Stimulated activated CD8-positive, alpha-beta memory T cell treated with anti-CD3 and anti-CD28 coated beads, Interleukin-12 subunit alpha, Interleukin-12 subunit beta, amount 100 ng/mL, for 1 hour (primary cell): Measurements from ENCODE around the gene REPS1.
"Not testable (repeated sequence)": the region's sequence is repeated elsewhere in the genome, so short reads cannot be mapped to it uniquely, and the experiment has no call there.

Experiments
- DNase-seq: peaks from one replicate; pipeline ENCODE4 v3.0.0-alpha.2; 2020; ENCODE audit warnings: low read depth

The REPS1 gene

DNA sequence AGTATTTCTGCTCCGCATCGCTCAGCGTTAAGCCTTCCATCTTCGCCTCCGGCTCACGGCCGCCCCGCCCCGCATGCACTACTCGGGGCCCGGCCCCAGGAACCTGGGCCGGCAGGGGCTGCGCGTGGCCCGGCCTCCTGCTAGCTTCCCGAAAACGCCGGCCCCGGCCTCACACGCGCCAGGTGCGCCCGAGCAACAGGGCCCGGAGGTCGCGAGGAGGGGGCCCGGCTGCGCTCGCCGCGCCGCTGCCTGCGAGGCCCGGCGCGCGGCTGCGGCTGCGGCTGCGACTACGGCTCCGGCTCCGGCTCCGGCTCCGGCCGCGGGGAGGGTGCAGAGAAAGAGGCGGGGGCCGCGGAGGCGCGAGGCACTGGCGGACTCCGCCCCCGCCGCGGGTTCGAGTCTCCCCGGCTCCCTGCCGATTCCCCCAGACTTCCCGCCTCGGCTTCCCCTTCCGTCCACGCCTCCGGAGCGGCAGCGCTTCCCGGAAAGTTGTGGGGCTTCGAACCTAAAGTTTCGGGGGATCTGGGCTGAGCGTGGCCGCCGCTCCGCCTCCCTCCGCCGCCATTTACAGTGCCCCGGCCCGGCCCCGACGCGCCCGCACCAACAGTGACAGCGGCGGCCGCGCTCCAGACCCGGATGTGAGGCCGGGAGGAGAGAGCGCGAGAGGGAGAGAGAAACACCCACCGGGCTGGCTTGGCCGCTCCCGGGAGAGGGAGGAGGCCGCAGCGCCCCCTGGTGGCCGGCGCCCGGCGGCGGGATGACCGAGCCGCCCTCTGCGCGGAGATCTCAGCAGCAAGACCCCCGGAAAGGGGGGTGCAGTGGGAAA, at the start of gene REPS1:
TSS of gene REPS1 (minus strand) at position 611 of the 826 bp plus-strand sequence. CDS start at position 40, 571 bp downstream.
- peak; percentile 85 for DNase-seq

DNA sequence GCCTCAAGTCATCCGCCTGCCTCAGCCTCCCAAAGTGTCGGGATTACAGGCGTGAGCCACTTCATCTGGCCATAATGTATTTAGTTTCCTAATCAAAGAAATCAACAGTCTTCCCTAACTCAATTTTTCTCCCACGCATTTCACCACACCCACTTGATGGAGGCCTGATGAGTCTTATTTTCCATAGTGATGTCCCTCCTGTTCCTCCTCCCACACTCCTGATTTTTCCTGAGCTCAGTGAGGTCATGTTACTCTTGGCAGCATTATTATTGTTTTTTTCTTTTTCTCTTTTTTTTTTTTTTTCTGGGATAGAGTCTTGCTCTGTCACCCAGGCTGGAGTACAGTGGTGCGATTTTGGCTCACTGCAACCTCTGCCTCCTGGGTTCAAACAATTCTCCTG, 49.4 kb upstream of the REPS1 start:
- no peak for DNase-seq

DNA sequence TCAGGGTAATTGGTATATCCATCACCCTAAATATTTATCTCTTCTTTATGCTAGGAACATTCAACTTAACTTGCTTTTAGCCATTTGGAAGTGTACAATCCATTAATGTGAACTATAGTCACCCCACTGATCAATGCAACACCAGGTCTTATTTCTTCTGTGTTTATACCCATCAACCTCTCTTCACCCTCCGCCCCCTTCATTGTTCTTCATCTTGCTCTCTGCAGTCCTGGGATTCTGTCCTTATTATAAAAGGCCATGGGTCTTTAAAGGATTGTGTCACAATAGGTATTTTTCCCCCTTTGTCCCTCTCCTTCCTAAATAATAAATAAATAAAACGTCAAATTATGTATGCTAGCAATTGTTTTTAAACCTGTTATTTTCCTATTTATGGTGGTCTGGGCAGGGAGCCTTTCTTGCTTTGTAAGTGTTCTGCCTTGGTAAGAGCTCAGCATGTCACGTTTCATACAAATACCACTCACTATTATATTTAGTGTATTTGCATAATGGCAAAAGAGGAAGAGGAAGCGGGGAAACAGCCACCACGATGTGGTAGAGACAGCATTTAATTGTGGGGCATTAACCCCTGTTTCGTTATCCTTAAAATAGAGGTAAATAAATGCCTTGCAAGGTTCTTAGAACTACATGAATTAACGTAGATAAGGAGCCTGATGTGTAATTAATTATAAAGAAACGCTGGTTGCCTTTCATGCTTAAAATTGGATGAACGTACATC, 42.3 kb upstream of the REPS1 start:
- no peak for DNase-seq

DNA sequence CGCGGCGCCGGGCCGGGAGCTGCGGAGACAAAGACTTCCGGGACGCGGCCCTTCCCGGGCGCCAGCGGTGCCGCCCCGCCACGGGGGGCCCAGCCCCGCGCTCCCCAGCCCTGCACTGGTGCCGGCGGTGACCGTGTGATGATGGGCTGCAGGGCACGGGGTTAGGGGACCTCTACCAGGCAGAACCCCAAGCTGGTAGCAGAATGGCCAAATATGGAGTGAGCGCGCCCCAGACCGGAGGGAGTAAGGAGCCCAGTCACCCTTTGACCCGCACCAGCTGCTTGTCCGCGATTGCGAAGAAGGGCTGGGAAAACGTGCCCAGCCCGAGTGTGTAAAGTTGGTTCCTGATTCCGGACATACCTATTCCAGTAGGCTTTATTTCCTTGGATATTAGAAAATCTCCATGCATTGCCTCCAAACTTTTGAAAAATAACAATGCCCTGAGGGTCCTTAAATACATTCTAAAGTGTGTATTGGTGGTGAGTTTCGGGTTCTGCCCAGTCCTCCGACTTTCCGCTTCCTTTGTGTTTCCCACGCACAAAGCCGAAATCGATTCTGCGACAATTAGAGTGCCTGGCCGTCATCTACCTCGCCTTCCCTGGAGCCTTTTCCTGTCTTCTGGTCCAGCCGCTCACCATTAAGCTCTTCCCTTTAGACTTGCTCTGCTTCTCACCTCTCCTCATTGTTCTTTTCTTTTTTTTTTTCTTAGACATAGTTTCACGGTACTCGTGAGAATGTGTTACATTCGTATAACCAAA, 41.6 kb upstream of the REPS1 start:
- no peak for DNase-seq

GRCh38 chr6:139028658-139029469, 40.8 kb upstream of the REPS1 start, which contains the start of gene ABRACL:
ABRACL (plus strand) TSS chr6:139028745; CDS start chr6:139034161, 5,416 bp downstream.
- DNase-seq = peak; percentile 48

- no peak for DNase-seq
These were observed 40.2 kb upstream of the REPS1 start for GRCh38 chr6:139028215-139028657.

- DNase-seq = no peak
These were observed 39.6 kb upstream of the REPS1 start for GRCh38 chr6:139027620-139028182.

DNA sequence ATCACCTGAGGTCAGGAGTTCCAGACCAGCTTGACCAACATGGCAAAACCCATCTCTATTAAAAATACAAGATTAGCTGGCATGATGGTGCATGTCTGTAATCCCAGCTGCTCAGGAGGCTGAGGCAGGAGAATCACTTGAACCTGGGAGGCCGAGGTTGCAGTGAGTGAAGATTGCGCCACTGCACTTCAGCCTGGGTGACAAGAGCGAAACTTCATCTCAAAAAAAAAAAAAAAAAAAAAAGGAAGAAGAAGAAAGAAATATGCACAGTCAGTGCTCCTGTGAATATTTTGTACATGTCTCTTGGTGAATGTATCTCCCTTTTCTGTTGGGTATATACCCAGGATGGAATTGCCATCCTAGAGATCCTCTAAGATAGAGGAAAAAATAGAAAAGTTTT, 37.4 kb upstream of the REPS1 start:
- DNase-seq = not testable (repeated sequence)

DNA sequence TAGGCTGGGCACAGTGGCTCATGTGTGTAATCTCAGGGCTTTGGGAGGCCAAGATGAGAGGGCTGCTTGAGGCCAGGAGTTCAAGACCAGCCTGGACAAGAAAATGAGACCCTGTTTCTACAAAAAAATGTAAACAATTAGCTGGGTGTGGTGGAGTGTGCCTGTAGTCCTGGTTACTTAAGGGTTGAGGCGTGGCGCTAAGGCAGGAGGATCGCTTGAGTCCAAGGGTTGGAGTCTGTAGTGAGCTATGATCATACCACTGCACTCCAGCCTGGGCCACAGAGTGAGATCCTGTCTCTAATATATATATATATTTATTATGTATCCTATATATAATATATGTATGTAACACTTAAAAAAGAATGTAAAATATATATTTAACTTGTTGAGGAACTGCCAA, 32.6 kb upstream of the REPS1 start:
- DNase-seq = no peak

DNA sequence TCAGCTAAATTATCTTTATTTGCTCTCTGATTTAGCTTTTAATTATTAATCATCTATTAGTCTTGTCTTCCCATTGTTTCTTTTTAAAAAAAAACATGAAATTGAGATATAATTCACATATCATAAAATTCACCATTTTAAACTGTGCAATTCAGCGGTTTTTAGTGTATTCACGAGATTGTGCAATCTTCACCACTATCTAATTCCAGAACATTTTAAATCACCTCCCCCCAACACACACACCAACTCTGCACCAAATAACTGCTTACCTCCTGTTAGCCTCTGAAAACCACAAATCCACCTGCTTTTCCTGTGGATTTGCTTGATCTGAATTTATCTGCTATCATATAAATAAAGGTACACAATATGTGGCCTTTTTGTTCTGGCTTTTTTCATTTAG, 31.7 kb upstream of the REPS1 start:
- DNase-seq = no peak

- no peak for DNase-seq
These were observed 29.2 kb upstream of the REPS1 start for GRCh38 chr6:139017227-139017626.

DNA sequence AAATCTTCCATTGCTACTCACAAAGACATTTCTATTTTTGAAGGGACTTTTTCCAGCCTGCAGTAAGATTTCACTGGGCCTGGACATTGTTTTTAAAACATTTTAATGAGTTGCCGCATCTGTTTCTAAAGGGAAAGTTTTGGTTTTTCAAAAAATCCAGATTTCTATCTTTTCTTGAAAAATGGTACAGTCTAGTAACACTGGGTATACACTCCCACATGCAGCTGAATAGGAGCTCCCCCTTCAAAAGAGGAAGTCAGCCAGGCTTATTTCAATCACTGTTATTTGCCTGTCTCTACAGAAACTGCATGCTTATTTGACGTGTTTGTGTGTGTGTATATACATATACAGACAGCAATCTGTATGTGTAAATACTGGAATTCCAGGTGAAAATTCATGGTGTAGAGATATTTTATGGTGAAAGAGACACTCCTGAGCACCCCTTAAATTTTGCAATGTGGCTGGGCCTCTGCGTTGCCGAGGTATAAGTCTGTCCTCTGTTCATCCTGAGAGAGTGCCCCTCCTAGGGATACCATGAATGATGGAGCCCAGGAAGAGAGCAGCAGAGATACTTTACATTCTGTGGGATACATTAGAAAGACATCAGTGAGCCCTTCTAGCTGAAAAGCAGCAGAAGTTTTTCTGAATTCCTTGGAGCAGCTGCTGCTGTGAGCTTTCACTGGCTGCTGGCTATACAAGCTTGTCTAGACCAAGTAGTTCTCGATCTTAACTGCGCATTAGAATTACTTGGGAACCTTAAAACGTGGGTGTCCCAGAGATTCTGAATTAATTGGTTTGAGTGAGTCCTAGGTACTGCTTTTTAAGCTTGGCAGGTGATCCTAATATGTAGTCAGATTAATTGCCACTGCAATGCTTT, 28.5 kb upstream of the REPS1 start:
- DNase-seq = no peak

DNA sequence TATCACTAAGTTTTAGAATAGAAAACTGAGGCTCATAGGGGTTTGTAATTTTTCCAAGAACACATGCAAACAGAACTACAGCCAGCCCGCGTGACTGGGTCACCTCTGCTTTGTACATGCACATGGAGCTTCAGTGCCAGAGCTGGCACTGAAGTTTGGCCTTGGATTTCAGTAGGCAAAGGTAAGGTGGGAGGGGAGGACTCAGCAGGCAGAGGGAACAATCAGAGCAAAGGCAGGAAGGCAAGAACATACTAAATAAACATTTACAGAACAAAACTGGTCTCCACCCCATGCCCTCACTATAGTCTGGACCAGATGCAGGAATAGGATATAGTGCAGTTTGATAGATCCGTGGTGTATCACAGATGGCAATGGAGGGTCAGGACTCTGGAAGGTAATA, 26.9 kb upstream of the REPS1 start:
- DNase-seq = no peak

GRCh38 chr6:139013185-139013800, 25.2 kb upstream of the REPS1 start:
- no peak for DNase-seq

DNA sequence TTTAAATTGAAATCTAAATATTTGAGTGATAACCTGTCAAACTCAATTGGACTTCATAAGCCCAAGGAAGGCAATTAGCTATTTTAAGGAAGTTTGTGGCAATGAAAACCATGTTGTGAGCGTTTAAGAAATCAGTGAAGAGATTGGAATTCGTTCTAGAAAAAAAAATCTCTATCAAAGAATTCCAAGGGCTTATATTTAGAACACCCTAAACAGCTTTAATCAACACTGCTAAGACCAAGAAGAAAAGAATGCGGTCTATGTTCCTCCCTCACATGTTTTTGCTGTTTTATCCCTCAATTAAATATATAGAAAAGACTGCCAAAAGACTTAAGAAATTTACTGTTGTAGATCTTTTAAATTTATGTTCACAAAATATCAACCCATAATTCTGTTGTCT, 23.9 kb upstream of the REPS1 start:
- DNase-seq = no peak

DNA sequence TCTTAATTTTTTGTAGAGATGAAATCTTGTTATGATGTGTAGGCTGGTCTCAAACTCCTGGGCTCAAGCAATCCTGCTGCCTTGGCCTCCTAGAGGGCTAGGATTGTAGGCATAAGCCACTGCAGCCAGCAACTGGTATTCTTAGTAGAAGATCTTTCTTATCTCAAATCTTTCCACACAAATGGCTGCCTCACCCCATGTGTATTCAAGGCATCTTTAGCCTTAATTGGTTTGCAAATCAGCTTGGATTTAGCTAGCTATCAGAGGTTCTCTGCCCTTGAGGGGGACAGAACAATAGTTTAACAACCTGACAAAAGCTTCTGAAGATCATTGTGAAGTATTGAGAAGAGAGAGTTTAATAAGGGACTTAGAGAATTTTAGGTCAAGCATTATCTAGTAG, 22.6 kb upstream of the REPS1 start:
- DNase-seq = no peak

- DNase-seq = no peak
These were observed 20.1 kb upstream of the REPS1 start for GRCh38 chr6:139008117-139008516.

DNA sequence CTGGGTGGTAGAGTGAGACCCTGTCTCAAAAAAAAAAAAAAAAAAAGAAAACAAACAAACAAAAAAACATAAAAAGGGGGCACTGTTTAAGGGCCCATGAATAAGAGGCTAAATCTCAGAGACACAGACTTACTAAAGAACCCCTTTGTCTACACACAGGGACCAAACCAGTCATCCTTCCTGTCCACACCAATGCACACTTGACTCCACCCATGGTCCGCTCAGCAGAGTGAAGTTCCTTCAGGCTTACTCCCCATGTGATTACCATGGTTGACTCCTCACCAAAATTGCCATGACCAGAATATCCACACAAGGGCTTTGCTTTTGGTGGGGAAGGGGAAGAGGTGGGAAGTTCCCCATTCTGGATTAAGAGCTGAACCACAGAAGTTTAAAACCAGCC, 19.4 kb upstream of the REPS1 start:
- no peak for DNase-seq

GRCh38 chr6:139006477-139006876, 18.4 kb upstream of the REPS1 start:
- no peak for DNase-seq

- no peak for DNase-seq
These were observed 15.7 kb upstream of the REPS1 start for GRCh38 chr6:139003751-139004150.
